Ishikawa (cell line): Measurements from ENCODE around the gene SLC16A7.

Experiments used
- CEBPB ChIP-seq: IDR thresholded peaks from 2 replicates; pipeline ENCODE4 v1.6.1; 2012
- CREB1 ChIP-seq: IDR thresholded peaks from 2 replicates; pipeline ENCODE4 v1.6.1; 2012; ENCODE audit warnings: low read depth
- EGR1 ChIP-seq: IDR thresholded peaks from 2 replicates; pipeline ENCODE4 v1.6.1; 2012
- EP300 ChIP-seq: IDR thresholded peaks from 2 replicates; pipeline ENCODE4 v1.6.1; 2012; ENCODE audit warnings: borderline replicate concordance
- FOXM1 ChIP-seq: IDR thresholded peaks from 2 replicates; pipeline ENCODE4 v1.6.1; 2012; ENCODE audit warnings: low read depth, borderline replicate concordance
- MAX ChIP-seq: IDR thresholded peaks from 2 replicates; pipeline ENCODE4 v1.6.1; 2012
- RAD21 ChIP-seq: IDR thresholded peaks from 2 replicates; pipeline ENCODE4 v1.6.1; 2012; ENCODE audit warnings: low read depth
- REST ChIP-seq: IDR thresholded peaks from 2 replicates; pipeline ENCODE4 v1.6.1; 2012; ENCODE audit warnings: low read depth, mild to moderate bottlenecking
- TAF1 ChIP-seq: IDR thresholded peaks from 2 replicates; pipeline ENCODE4 v1.6.1; 2012; ENCODE audit warnings: low read depth, mild to moderate bottlenecking
- USF1 ChIP-seq: IDR thresholded peaks from 2 replicates; pipeline ENCODE4 v1.6.1; 2012
- YY1 ChIP-seq: IDR thresholded peaks from 2 replicates; pipeline ENCODE4 v1.6.1; 2012; ENCODE audit warnings: low read depth

DNA sequence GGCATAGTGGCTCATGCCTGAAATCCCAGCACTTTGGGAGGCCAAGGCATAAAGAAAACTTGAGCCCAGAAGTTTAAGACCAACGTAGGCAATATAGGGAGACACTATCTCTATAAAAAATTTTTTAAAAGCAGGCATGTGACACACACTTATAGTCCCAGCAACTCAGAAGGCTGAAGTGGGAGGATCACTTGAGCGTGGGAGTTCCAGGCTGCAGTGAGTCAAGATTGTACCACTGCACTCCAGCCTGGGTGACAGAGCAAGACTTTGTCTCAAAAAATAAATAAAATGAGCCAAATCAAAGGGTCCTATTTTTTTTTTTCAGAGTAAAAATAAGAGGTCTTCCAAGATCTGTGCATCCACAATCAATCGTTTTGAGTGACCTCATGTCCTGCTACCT lies 237.6 kb downstream of the SLC16A7 start:
- TF ChIP-seq RAD21: no peak
- TF ChIP-seq REST: no peak
- TF ChIP-seq CEBPB: no peak
- no peak for TF ChIP-seq TAF1
- TF ChIP-seq EP300: no peak
- no peak for TF ChIP-seq EGR1
- no peak for TF ChIP-seq MAX
- no peak for TF ChIP-seq YY1
- no peak for TF ChIP-seq FOXM1
- TF ChIP-seq CREB1: no peak
- no peak for TF ChIP-seq USF1
